Measurements from ENCODE around the gene CXCL6. TPM values are rescaled to one million over a fixed set of nuclear protein-coding genes. Genes with fewer than 3 reads are reported as not detected.

CXCL6 gene
- total and polyA plus RNA-seq, 2 experiments from 2014 or later: 4.4 to 6.0 TPM

DNA sequence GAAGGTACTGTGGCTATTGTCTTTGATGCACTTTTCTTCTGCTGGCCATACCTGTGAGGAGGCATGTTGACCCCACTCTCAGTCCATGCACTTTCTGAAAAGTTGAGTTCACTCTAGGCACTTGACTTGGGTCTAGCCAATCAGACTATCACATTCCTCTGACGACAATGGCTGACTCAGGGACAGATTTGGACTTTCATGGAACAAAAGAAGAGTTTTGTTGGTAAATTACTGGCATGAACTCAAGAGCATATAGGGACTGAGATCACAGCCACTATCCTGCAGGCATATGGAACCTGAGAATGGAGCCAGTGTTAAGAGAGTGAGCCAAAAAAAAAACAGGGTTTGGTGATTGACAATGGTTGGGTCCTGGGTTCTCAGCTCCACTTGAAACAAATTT lies 24.6 kb upstream of the CXCL6 start:
- no peak overlapping the region for H3K4me3 ChIP-seq
- H2AFZ ChIP-seq: no peak overlapping the region
- TF ChIP-seq EZH2phosphoT487 (IDR thresholded peaks at IDR 0.05; ENCODE audit: low read depth, severe bottlenecking, unreplicated experiment) (no peak), EZH2 (IDR thresholded peaks at IDR 0.05; ENCODE audit: borderline replicate concordance) (no peak)
- TF ChIP-seq, protein P1, sequence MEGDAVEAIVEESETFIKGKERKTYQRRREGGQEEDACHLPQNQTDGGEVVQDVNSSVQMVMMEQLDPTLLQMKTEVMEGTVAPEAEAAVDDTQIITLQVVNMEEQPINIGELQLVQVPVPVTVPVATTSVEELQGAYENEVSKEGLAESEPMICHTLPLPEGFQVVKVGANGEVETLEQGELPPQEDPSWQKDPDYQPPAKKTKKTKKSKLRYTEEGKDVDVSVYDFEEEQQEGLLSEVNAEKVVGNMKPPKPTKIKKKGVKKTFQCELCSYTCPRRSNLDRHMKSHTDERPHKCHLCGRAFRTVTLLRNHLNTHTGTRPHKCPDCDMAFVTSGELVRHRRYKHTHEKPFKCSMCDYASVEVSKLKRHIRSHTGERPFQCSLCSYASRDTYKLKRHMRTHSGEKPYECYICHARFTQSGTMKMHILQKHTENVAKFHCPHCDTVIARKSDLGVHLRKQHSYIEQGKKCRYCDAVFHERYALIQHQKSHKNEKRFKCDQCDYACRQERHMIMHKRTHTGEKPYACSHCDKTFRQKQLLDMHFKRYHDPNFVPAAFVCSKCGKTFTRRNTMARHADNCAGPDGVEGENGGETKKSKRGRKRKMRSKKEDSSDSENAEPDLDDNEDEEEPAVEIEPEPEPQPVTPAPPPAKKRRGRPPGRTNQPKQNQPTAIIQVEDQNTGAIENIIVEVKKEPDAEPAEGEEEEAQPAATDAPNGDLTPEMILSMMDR (IDR thresholded peaks at IDR 0.05; ENCODE audit: poor library complexity): no peak
- DNase-seq (ENCODE audit: low spot score): no peak
- no peak overlapping the region for H3K27ac ChIP-seq
- no peaks in the 10 kb centered on the region for H3K9me3 ChIP-seq (ENCODE audit: low read depth)
- 67% methylated on average over 1 of the region's 1 CpG for WGBS (ENCODE audit: low lambda C conversion rate, missing lambda C conversion rate)
- no peaks in the 10 kb centered on the region for H3K79me2 ChIP-seq
- no peaks in the 10 kb centered on the region for H3K4me1 ChIP-seq (ENCODE audit: insufficient read depth)
- no peaks in the 10 kb centered on the region for H4K20me1 ChIP-seq (ENCODE audit: insufficient read depth, poor library complexity, severe bottlenecking)
- no peaks in the 10 kb centered on the region for H3K36me3 ChIP-seq (replicated peaks; ENCODE audit: insufficient read depth, low read depth)
- H3K4me2 ChIP-seq: no peak overlapping the region
- no peaks in the 10 kb centered on the region for H3K9me2 ChIP-seq (replicated peaks; ENCODE audit: insufficient read depth)
- H3K27me3 ChIP-seq: no peaks in the 10 kb centered on the region

DNA sequence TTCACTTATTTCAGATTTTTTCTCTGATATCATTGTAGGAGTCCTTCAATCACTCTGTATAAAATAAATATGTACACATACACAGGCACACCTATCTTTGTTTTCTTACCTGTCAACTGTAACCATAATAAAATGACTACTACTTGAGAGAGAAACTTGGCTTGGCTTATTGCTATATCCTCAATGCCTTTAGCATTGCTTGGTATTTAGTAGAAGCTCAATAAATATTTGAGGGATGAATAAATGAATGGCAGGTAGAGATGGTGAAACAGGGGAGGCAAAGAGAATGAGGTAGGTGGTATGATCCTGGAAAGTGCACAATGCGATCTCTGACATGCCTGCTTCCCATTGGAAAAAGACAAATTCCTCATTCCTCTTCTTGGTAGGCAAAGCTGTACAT lies 21.8 kb upstream of the CXCL6 start:
- H4K20me1 ChIP-seq (ENCODE audit: insufficient read depth, poor library complexity, severe bottlenecking): no peaks in the 10 kb centered on the region
- 93% methylated on average over 1 of the region's 1 CpG for WGBS (ENCODE audit: low lambda C conversion rate, missing lambda C conversion rate)
- H3K27ac ChIP-seq: no peak overlapping the region
- TF ChIP-seq EZH2 (IDR thresholded peaks at IDR 0.05; ENCODE audit: borderline replicate concordance) (no peak), EZH2phosphoT487 (IDR thresholded peaks at IDR 0.05; ENCODE audit: low read depth, severe bottlenecking, unreplicated experiment) (no peak)
- TF ChIP-seq, protein P1 (IDR thresholded peaks at IDR 0.05; ENCODE audit: poor library complexity): no peak
- no peaks in the 10 kb centered on the region for H3K9me3 ChIP-seq (ENCODE audit: low read depth)
- H3K36me3 ChIP-seq (replicated peaks; ENCODE audit: insufficient read depth, low read depth): no peaks in the 10 kb centered on the region
- no peak overlapping the region for H3K4me3 ChIP-seq
- H3K4me1 ChIP-seq (ENCODE audit: insufficient read depth): no peaks in the 10 kb centered on the region
- no peaks in the 10 kb centered on the region for H3K9me2 ChIP-seq (replicated peaks; ENCODE audit: insufficient read depth)
- no peaks in the 10 kb centered on the region for H3K27me3 ChIP-seq
- no peak overlapping the region for H2AFZ ChIP-seq
- no peak for DNase-seq (ENCODE audit: low spot score)
- no peak overlapping the region for H3K4me2 ChIP-seq
- no peaks in the 10 kb centered on the region for H3K79me2 ChIP-seq

DNA sequence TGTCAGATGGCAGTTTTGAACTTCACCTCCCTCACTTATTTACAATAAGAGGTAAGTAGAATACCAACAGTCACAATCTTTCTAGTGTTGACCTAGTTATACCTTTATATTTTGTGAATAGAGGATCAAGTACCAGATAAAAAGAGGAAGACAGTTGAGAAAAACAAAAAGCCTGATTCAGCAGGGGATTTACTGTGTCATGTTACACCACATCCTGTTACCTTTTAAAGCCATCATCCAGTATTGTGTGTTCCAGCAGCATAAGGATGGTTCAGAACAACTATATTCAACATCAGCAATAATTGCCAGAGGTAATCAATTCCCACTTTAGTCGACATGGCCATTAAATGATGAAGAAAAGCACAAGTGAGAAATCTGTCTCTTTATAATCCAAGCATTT lies 21.3 kb upstream of the CXCL6 start:
- Histone ChIP-seq H3K9me3 (ENCODE audit: low read depth) (no peaks in the 10 kb centered on the region), H3K9me2 (replicated peaks; ENCODE audit: insufficient read depth) (no peaks in the 10 kb centered on the region), H3K36me3 (replicated peaks; ENCODE audit: insufficient read depth, low read depth) (no peaks in the 10 kb centered on the region), H3K4me1 (ENCODE audit: insufficient read depth) (no peaks in the 10 kb centered on the region), H3K4me2 (no peak overlapping the region), H3K4me3 (no peak overlapping the region), H4K20me1 (ENCODE audit: insufficient read depth, poor library complexity, severe bottlenecking) (no peaks in the 10 kb centered on the region), H2AFZ (no peak overlapping the region), H3K27ac (no peak overlapping the region), H3K79me2 (no peaks in the 10 kb centered on the region), H3K27me3 (no peaks in the 10 kb centered on the region)
- WGBS (ENCODE audit: low lambda C conversion rate, missing lambda C conversion rate): 68% methylated on average over 1 of the region's 1 CpG
- no peak for DNase-seq (ENCODE audit: low spot score)
- TF ChIP-seq EZH2phosphoT487 (IDR thresholded peaks at IDR 0.05; ENCODE audit: low read depth, severe bottlenecking, unreplicated experiment): no peak
- no peak for TF ChIP-seq EZH2 (IDR thresholded peaks at IDR 0.05; ENCODE audit: borderline replicate concordance)
- TF ChIP-seq, protein P1 (IDR thresholded peaks at IDR 0.05; ENCODE audit: poor library complexity): no peak

DNA sequence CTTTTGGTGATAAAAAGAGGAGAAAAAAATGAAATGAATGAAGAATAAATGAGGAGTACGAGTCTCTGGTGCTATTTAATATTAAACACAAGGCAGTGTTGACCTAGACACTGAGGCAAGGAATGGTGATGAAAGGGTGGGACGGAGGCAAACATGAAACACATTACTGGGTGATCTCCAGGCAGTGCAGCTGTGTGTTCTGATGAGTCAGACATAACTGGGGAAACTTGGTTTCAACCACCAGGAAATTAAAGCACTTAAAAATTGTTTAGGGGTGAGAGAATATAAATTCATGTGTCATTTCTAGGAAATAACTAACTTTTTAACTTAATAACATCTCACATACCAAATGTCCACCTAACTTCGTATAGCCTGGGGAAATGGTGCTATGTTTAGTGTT lies 19.7 kb upstream of the CXCL6 start:
- Histone ChIP-seq H3K36me3 (replicated peaks; ENCODE audit: insufficient read depth, low read depth) (no peaks in the 10 kb centered on the region), H3K4me2 (no peak overlapping the region), H3K9me3 (ENCODE audit: low read depth) (no peaks in the 10 kb centered on the region), H3K4me1 (ENCODE audit: insufficient read depth) (no peaks in the 10 kb centered on the region), H3K27me3 (no peaks in the 10 kb centered on the region), H3K27ac (no peak overlapping the region), H2AFZ (no peak overlapping the region), H3K79me2 (no peaks in the 10 kb centered on the region), H4K20me1 (ENCODE audit: insufficient read depth, poor library complexity, severe bottlenecking) (no peaks in the 10 kb centered on the region), H3K4me3 (no peak overlapping the region), H3K9me2 (replicated peaks; ENCODE audit: insufficient read depth) (no peaks in the 10 kb centered on the region)
- WGBS (ENCODE audit: low lambda C conversion rate, missing lambda C conversion rate): 85% methylated on average over 3 of the region's 3 CpGs
- DNase-seq (ENCODE audit: low spot score): no peak
- no peak for TF ChIP-seq EZH2 (IDR thresholded peaks at IDR 0.05; ENCODE audit: borderline replicate concordance)

All from hepatocyte (in vitro differentiated cells).